Body of pancreas (tissue), 4 donors: ENCODE data around the gene OR3A2.
"Not testable (repeated sequence)": the region's sequence is repeated elsewhere in the genome, so short reads cannot be mapped to it uniquely, and the experiment has no call there.

ENCODE experiments used
- CTCF ChIP-seq, 7 experiments: fragments of 450-650 bp in 4 of 7; fragments of 200-600 bp in 3 of 7; sonication (generic) in 3 of 7; IDR thresholded peaks; one replicate each; pipeline ENCODE4 v1.5.1; 2016 to 2019; ENCODE audit warnings: antibody characterized with exemption in 7 of 7
- POLR2A ChIP-seq, 3 donors: fragments of 450-650 bp; IDR thresholded peaks; one replicate each; pipeline ENCODE4 v1.6.1; 2016; ENCODE audit warnings: antibody characterized with exemption in 3 of 3, mild to moderate bottlenecking in 2 of 3

- not testable (repeated sequence) for TF ChIP-seq CTCF, POLR2A (IDR thresholded peaks at IDR 0.05)
Observed at GRCh38 chr17:3244841-3245240, 141.3 kb downstream of the OR3A2 start.
